ENCODE results near the gene ADAM12. TPM values are rescaled to one million over a fixed set of nuclear protein-coding genes. Genes with fewer than 3 reads are reported as not detected.

Gene ADAM12
- polyA plus RNA-seq, 1 of the 3 experiments (the other 2 are of a cell fraction): 25.0 TPM

DNA sequence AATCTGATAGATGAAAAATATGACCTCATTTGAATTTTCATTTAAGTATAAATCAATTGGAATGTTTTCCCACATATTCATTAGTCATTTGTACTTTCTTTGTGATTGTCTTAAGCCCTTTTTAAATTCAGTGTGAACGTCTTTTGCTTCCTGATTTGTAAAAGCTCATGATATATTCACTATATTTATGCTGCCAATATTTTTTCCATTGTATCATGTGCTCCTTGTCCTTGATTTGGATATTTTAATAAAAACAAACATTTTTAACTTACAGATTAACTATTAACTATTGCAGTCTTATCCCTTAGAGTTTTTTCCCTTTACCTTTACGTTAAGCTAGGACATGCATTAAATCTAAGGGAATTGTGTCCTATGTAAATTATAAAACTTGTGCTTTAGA, 157.7 kb downstream of the ADAM12 start:
- ChIA-PET CTCF (no interaction called here), POLR2A (no interaction called here)
- Histone ChIP-seq H2AFZ (ENCODE audit: low read depth) (no peak overlapping the region), H3F3A (replicated peaks; ENCODE audit: insufficient read depth) (no peaks in the 10 kb centered on the region), H3K27ac (ENCODE audit: low read depth in 2 of 2, low read length in 1 of 2) (peak overlapping the region in 1 of 2 experiments; percentile 42; a peak in 1 of 4 replicates), H3K9me3 (no peaks in the 10 kb centered on the region), H3K9me2 (no peaks in the 10 kb centered on the region), H3K9ac (no peak overlapping the region), H3K4me2 (no peak overlapping the region), H4K20me1 (ENCODE audit: insufficient read depth) (no peaks in the 10 kb centered on the region), H3K27me3 (ENCODE audit: insufficient read depth) (no peaks in the 10 kb centered on the region), H3K4me3 (ENCODE audit: low read depth in 2 of 2, low read length in 1 of 2) (no peak overlapping the region), H3K79me2 (ENCODE audit: insufficient read depth) (no peaks in the 10 kb centered on the region), H3K4me1 (ENCODE audit: control insufficient read depth in 1 of 2, insufficient read depth in 2 of 2, low read depth in 1 of 2, low read length in 1 of 2) (peaks cover 13 to 19% of the 10 kb centered on the region in 2 experiments; a peak in 1 of 4 replicates), H3K36me3 (replicated peaks in 1 of 2; ENCODE audit: control insufficient read depth in 1 of 2, insufficient read depth in 2 of 2, low read length in 1 of 2) (no peaks in the 10 kb centered on the region)
- TF ChIP-seq, protein P1, sequence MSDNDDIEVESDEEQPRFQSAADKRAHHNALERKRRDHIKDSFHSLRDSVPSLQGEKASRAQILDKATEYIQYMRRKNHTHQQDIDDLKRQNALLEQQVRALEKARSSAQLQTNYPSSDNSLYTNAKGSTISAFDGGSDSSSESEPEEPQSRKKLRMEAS (IDR thresholded peaks at IDR 0.05; ENCODE audit: low read depth): no peak
- TF ChIP-seq NRF1 (IDR thresholded peaks at IDR 0.05; ENCODE audit: low read depth, low read length) (no peak), FOSL2 (IDR thresholded peaks at IDR 0.05; ENCODE audit: borderline replicate concordance, low read depth) (no peak), GABPA (IDR thresholded peaks at IDR 0.05; ENCODE audit: low read depth) (no peak), TCF12 (IDR thresholded peaks at IDR 0.05) (no peak), SMC3 (IDR thresholded peaks at IDR 0.05; ENCODE audit: low read depth, low read length) (no peak)
- TF ChIP-seq, protein P2, sequence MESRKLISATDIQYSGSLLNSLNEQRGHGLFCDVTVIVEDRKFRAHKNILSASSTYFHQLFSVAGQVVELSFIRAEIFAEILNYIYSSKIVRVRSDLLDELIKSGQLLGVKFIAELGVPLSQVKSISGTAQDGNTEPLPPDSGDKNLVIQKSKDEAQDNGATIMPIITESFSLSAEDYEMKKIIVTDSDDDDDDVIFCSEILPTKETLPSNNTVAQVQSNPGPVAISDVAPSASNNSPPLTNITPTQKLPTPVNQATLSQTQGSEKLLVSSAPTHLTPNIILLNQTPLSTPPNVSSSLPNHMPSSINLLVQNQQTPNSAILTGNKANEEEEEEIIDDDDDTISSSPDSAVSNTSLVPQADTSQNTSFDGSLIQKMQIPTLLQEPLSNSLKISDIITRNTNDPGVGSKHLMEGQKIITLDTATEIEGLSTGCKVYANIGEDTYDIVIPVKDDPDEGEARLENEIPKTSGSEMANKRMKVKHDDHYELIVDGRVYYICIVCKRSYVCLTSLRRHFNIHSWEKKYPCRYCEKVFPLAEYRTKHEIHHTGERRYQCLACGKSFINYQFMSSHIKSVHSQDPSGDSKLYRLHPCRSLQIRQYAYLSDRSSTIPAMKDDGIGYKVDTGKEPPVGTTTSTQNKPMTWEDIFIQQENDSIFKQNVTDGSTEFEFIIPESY (IDR thresholded peaks at IDR 0.05; ENCODE audit: borderline replicate concordance, low read depth): no peak
- 84% methylated on average over 2 of the region's 2 CpGs for WGBS (ENCODE audit: low lambda C conversion rate)
- DNase-seq: no peak

DNA sequence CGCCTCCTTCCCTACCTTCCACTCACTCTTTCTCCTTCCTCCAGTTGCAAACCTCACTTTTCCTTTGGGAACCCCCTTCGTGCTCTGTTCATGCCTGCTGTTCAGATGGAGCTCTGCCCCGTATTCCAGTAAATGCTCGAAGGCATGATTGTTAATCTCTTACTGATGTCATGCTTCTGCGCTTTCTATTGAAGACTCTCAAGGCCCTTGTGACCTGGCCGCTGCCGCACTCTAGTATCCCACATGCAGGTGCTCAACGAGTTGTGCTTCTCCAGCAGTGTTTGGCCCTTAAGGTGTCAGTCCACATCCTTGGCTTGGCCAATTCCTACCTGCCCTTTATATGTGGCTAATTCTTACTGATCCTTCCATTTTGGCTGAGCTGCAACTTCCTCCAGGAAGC, 158.6 kb downstream of the ADAM12 start:
- H3K9me3 ChIP-seq: no peaks in the 10 kb centered on the region
- DNase-seq: peak; percentile 40
- peaks cover 11 to 13% of the 10 kb centered on the region in 2 experiments; a peak in 1 of 4 replicates for H3K4me1 ChIP-seq (ENCODE audit: control insufficient read depth in 1 of 2, insufficient read depth in 2 of 2, low read depth in 1 of 2, low read length in 1 of 2)
- 84% methylated on average over 6 of the region's 8 CpGs for WGBS (ENCODE audit: low lambda C conversion rate)
- H4K20me1 ChIP-seq (ENCODE audit: insufficient read depth): no peaks in the 10 kb centered on the region
- H3K79me2 ChIP-seq (ENCODE audit: insufficient read depth): no peaks in the 10 kb centered on the region
- H3F3A ChIP-seq (replicated peaks; ENCODE audit: insufficient read depth): no peaks in the 10 kb centered on the region
- no peaks in the 10 kb centered on the region for H3K36me3 ChIP-seq (replicated peaks in 1 of 2; ENCODE audit: control insufficient read depth in 1 of 2, insufficient read depth in 2 of 2, low read length in 1 of 2)
- H3K27ac ChIP-seq (ENCODE audit: low read depth in 2 of 2, low read length in 1 of 2): peak overlapping the region in 1 of 2 experiments; percentile 42; a peak in 1 of 4 replicates
- H3K27me3 ChIP-seq (ENCODE audit: insufficient read depth): no peaks in the 10 kb centered on the region
- no peaks in the 10 kb centered on the region for H3K9me2 ChIP-seq
- TF ChIP-seq YY1 (IDR thresholded peaks at IDR 0.05; ENCODE audit: low read depth) (no peak), CHD2 (IDR thresholded peaks at IDR 0.05; ENCODE audit: low read length, partially characterized antibody) (no peak), TCF12 (IDR thresholded peaks at IDR 0.05) (no peak), EZH2phosphoT487 (IDR thresholded peaks at IDR 0.05; ENCODE audit: borderline replicate concordance, low read depth) (no peak), RXRA (IDR thresholded peaks at IDR 0.05; ENCODE audit: borderline replicate concordance, low read depth) (no peak), RCOR1 (IDR thresholded peaks at IDR 0.05; ENCODE audit: low read length) (no peak), ELF1 (IDR thresholded peaks at IDR 0.05) (no peak), EP300 (IDR thresholded peaks at IDR 0.05; ENCODE audit: borderline replicate concordance in 1 of 2, low read depth in 1 of 2, low read length in 1 of 2) (no peak), FOXM1 (IDR thresholded peaks at IDR 0.05; ENCODE audit: low read depth) (no peak), SIN3A (IDR thresholded peaks at IDR 0.05; ENCODE audit: borderline replicate concordance, low read depth, low read length) (no peak), TEAD4 (IDR thresholded peaks at IDR 0.05; ENCODE audit: borderline replicate concordance, insufficient read depth) (no peak)
- TF ChIP-seq, protein P3, sequence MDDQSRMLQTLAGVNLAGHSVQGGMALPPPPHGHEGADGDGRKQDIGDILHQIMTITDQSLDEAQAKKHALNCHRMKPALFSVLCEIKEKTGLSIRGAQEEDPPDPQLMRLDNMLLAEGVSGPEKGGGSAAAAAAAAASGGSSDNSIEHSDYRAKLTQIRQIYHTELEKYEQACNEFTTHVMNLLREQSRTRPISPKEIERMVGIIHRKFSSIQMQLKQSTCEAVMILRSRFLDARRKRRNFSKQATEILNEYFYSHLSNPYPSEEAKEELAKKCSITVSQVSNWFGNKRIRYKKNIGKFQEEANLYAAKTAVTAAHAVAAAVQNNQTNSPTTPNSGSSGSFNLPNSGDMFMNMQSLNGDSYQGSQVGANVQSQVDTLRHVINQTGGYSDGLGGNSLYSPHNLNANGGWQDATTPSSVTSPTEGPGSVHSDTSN (IDR thresholded peaks at IDR 0.05): no peak
- TF ChIP-seq, protein P1 (IDR thresholded peaks at IDR 0.05; ENCODE audit: low read depth): no peak
- TF ChIP-seq, protein P2 (IDR thresholded peaks at IDR 0.05; ENCODE audit: borderline replicate concordance, low read depth): no peak
- no peak overlapping the region for H3K9ac ChIP-seq
- POLR2A ChIA-PET: no interaction called here
- no peak overlapping the region for H3K4me2 ChIP-seq
- no peak overlapping the region for H3K4me3 ChIP-seq (ENCODE audit: low read depth in 2 of 2, low read length in 1 of 2)
- no peak overlapping the region for H2AFZ ChIP-seq (ENCODE audit: low read depth)
- CTCF ChIA-PET: no interaction called here

All from SK-N-SH (cell line).